GM23248 (cell line): ENCODE results near the gene TANGO6.

Experiments used
- EZH2 ChIP-seq: fragments of 200-600 bp; sonication (generic); IDR thresholded peaks from 2 replicates; pipeline ENCODE4 v1.6.1; 2018; ENCODE audit warnings: antibody characterized with exemption, mild to moderate bottlenecking; ENCODE audit not compliant: insufficient read depth, poor library complexity, severe bottlenecking
- EZH2phosphoT487 ChIP-seq: fragments of 200-600 bp; sonication (generic); IDR thresholded peaks from 2 replicates; pipeline ENCODE4 v1.6.1; 2018; ENCODE audit warnings: antibody characterized with exemption, moderate library complexity, mild to moderate bottlenecking, low read depth; ENCODE audit not compliant: insufficient read depth

DNA sequence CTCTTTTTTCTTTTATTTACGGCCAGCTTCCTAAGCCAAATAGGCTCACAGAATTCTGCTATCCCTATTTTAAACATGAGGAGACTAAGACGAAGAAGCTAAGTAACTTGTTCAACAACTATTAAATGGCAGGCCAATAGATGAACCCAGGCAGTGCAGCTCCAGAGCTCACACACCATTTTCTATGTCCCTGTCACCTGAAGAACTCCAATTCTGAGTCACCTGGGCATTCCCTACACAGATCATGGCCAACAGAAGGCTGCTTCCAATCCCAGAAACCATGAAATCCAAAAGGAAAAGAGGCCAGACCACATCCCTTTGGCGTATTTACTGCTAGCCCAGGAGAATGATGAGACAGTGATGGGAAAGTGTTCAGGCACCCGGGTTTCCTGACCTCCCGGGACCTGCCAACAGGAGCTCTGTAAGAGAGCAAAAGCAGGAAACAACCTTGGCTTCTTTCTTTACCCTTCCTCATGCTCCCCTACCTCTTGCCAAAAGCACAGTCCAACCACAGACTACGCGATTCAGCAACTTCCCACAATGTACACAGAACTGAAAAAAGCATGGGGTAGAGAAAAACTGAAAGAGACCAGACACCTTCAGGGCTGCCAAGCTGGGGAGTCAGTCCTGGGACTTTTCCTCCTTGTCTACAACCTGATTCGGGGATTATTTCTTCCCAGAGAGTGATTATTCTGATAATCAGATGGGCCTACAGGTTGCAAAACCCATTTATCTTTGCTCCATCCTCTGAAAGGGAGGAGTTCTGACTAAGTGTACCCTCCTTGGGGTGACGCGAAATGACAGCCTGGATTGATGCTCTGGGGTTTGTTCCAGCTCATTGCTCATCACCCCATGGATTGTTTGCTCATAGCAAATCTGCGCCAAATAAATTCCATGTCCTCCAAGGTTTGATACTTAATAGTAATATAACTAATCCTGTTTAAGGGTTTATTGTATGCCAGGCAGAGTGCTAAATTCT, 214.4 kb downstream of the TANGO6 start:
- no peak for TF ChIP-seq EZH2phosphoT487
- no peak for TF ChIP-seq EZH2
